Skin of body (tissue), 1 donor: ENCODE results near the gene CIAO1. TPM values are rescaled to one million over a fixed set of nuclear protein-coding genes. Genes with fewer than 3 reads are reported as not detected.

Experiments
- total RNA-seq: library from RNA; depleted of rRNA; stranded (reverse); fragments of >200 nt; gene quantifications from one replicate; pipeline ENCODE4 v1.2.3, GENCODE V29; 2014

The CIAO1 gene
- total RNA-seq, 1 donor from 2014 or later = 46.0 TPM

Other genes starting within 250 kb of the CIAO1 start
- gene GPAT2, start 231.3 kb upstream of the CIAO1 start, total RNA-seq = 1.2 TPM
- gene ADRA2B, start 149.7 kb upstream of the CIAO1 start, total RNA-seq = 2.0 TPM
- 0.30 TPM for gene ASTL, start 127.7 kb upstream of the CIAO1 start, total RNA-seq
- gene DUSP2, start 120.8 kb upstream of the CIAO1 start, total RNA-seq = 59.4 TPM
- 76.2 TPM for gene STARD7, start 57.4 kb upstream of the CIAO1 start, total RNA-seq
- 12.4 TPM for gene TMEM127, start 228 bp upstream of the CIAO1 start, total RNA-seq
- 61.2 TPM for gene SNRNP200, start 39.3 kb downstream of the CIAO1 start, total RNA-seq
- gene ITPRIPL1, start 59.1 kb downstream of the CIAO1 start, total RNA-seq = 6.1 TPM
- 8.6 TPM for gene NCAPH, start 69.5 kb downstream of the CIAO1 start, total RNA-seq
- 0.10 TPM for gene NEURL3, start 239.1 kb downstream of the CIAO1 start, total RNA-seq